Endodermal cell (in vitro differentiated cells): Measurements from ENCODE around the gene PRRC2A. TPM values are rescaled to one million over a fixed set of nuclear protein-coding genes. Genes with fewer than 3 reads are reported as not detected.
A peak's percentile ranks its signal among the peaks of the same experiment; 100 is the strongest.

Source experiments
- DNase-seq: peaks from one replicate; pipeline ENCODE4 v3.0.0-alpha.2; 2017
- H3K27ac ChIP-seq: 2 replicates; pipeline ENCODE4 v1.5.1; 2013; ENCODE audit warnings: mild to moderate bottlenecking, low read depth, low read length, moderate library complexity
- H3K27me3 ChIP-seq: 2 replicates; pipeline ENCODE4 v1.6.1; 2013; ENCODE audit warnings: mild to moderate bottlenecking, low read length, moderate library complexity; ENCODE audit not compliant: insufficient read depth, control insufficient read depth, poor library complexity, severe bottlenecking
- H3K36me3 ChIP-seq: 2 replicates; pipeline ENCODE4 v1.7.0; 2013; ENCODE audit warnings: mild to moderate bottlenecking, low read length, moderate library complexity; ENCODE audit not compliant: control insufficient read depth, insufficient read depth
- H3K4me1 ChIP-seq: one replicate; pipeline ENCODE4 v1.7.0; 2013; ENCODE audit warnings: low read length; ENCODE audit not compliant: control insufficient read depth, insufficient read depth
- H3K4me3 ChIP-seq: 2 replicates; pipeline ENCODE4 v1.5.1; 2013; ENCODE audit warnings: mild to moderate bottlenecking, low read length, moderate library complexity
- H3K9ac ChIP-seq: 2 replicates; pipeline ENCODE4 v1.6.1; 2013; ENCODE audit warnings: mild to moderate bottlenecking, low read length, moderate library complexity; ENCODE audit not compliant: poor library complexity, severe bottlenecking; ENCODE audit errors: extremely low read depth
- H3K9me3 ChIP-seq: 2 replicates; pipeline ENCODE4 v1.6.1; 2013; ENCODE audit warnings: mild to moderate bottlenecking, low read length, moderate library complexity; ENCODE audit not compliant: control insufficient read depth
- H3K27ac Mint-ChIP-seq: 2 replicates; pipeline ENCODE4 v1.8.0; 2020; ENCODE audit warnings: mixed read lengths
- H3K27me3 Mint-ChIP-seq: 2 replicates; pipeline ENCODE4 v1.8.0; 2021; ENCODE audit warnings: mild to moderate bottlenecking, mixed read lengths; ENCODE audit not compliant: insufficient read depth
- H3K36me3 Mint-ChIP-seq: 2 replicates; pipeline ENCODE4 v1.8.0; 2020; ENCODE audit warnings: low read depth, mixed read lengths
- H3K4me1 Mint-ChIP-seq: 2 replicates; pipeline ENCODE4 v1.8.0; 2020; ENCODE audit warnings: mixed read lengths
- H3K4me3 Mint-ChIP-seq: 2 replicates; pipeline ENCODE4 v1.8.0; 2020; ENCODE audit warnings: mild to moderate bottlenecking, moderate library complexity, mixed read lengths
- H3K9me3 Mint-ChIP-seq: 2 replicates; pipeline ENCODE4 v1.8.0; 2020; ENCODE audit warnings: mild to moderate bottlenecking, mixed read lengths
- CTCF ChIP-seq: fragments of 200-600 bp; sonication (generic); conservative IDR thresholded peaks from 2 replicates; pipeline ENCODE4 v1.5.0; 2021; ENCODE audit warnings: antibody characterized with exemption, mild to moderate bottlenecking
- WGBS, 2 experiments: methylation state at CpG; one replicate each; pipeline versions ENCODE4 v1.1.5 to v1.1.7; 2013; ENCODE audit warnings: missing lambda C conversion rate in 2 of 2, mixed read lengths in 1 of 2; ENCODE audit not compliant: insufficient coverage in 1 of 2, insufficient read length in 1 of 2; 5-methylcytosine and 5-hydroxymethylcytosine counted together
- total RNA-seq, 2 donors: library from RNA; stranded (reverse); fragmentation: NEBNext Ultra II Directional in 1 of 2; extraction: Animal tissue kit (Norgen Biotek cat#: 25700) in 1 of 2; gene quantifications; 2 replicates in 1 of 2; 3 replicates in 1 of 2; pipeline ENCODE4 v1.2.1, GENCODE V29; 2021

Gene PRRC2A
- total RNA-seq, 2 donors from 2014 or later = 329 to 330 TPM

GRCh38 chr6:31582230-31582643 is 38.3 kb upstream of the PRRC2A start, which contains the start of gene LTB:
LTB (minus strand) TSS chr6:31582424; CDS start chr6:31582417, 7 bp downstream.
- H3K4me3 Mint-ChIP-seq = peak within 1 kb of the TSS; percentile 98
- no peaks in the 10 kb centered on the region for H3K36me3 Mint-ChIP-seq
- H3K9ac ChIP-seq = peak within 1 kb of the TSS; percentile 69
- H3K9me3 Mint-ChIP-seq = no peaks in the 10 kb centered on the region
- peak within 1 kb of the TSS; percentile 94 for H3K4me3 ChIP-seq
- no peak within 1 kb of the TSS for H3K27ac ChIP-seq
- H3K27me3 ChIP-seq = peaks cover 5% of the 10 kb centered on the region
- no peaks in the 10 kb centered on the region for H3K4me1 ChIP-seq
- H3K36me3 ChIP-seq = no peaks in the 10 kb centered on the region
- peaks cover 17% of the 10 kb centered on the region for H3K4me1 Mint-ChIP-seq
- no peak for DNase-seq
- WGBS, 2 experiments = 91% methylated on average over 3 of the region's 3 CpGs; no CpG with 5 or more reads in 1 of the 2 experiments
- TF ChIP-seq CTCF = no peak
- H3K27ac Mint-ChIP-seq = peak within 1 kb of the TSS; percentile 95
- H3K9me3 ChIP-seq = no peaks in the 10 kb centered on the region
- H3K27me3 Mint-ChIP-seq = peaks cover 31% of the 10 kb centered on the region

GRCh38 chr6:31585491-31585890 is 35.0 kb upstream of the PRRC2A start:
- Histone ChIP-seq H3K4me1 (no peaks in the 10 kb centered on the region), H3K27ac (no peak overlapping the region), H3K9me3 (no peaks in the 10 kb centered on the region), H3K36me3 (no peaks in the 10 kb centered on the region), H3K27me3 (peaks cover under 1% of the 10 kb centered on the region), H3K4me3 (no peak overlapping the region), H3K9ac (no peak overlapping the region)
- H3K27me3 Mint-ChIP-seq = peaks cover 26% of the 10 kb centered on the region
- no peak overlapping the region for H3K4me3 Mint-ChIP-seq
- WGBS, 2 experiments = 30 to 73% methylated on average over 1 to 2 of the region's 2 CpGs
- peak; percentile 77 for DNase-seq
- peaks cover 12% of the 10 kb centered on the region for H3K4me1 Mint-ChIP-seq
- no peaks in the 10 kb centered on the region for H3K9me3 Mint-ChIP-seq
- H3K27ac Mint-ChIP-seq = no peak overlapping the region
- H3K36me3 Mint-ChIP-seq = no peaks in the 10 kb centered on the region
- TF ChIP-seq CTCF = peak; percentile 76

GRCh38 chr6:31586008-31586407 is 34.5 kb upstream of the PRRC2A start, which contains the start of gene LST1:
LST1 (plus strand) TSS chr6:31586277; CDS start chr6:31587300, 1,023 bp downstream.
- H3K27me3 ChIP-seq = no peaks in the 10 kb centered on the region
- TF ChIP-seq CTCF = no peak
- WGBS, 2 experiments = 53% methylated on average over 1 of the region's 1 CpG; no CpG with 5 or more reads in 1 of the 2 experiments
- no peak within 1 kb of the TSS for H3K4me3 ChIP-seq
- DNase-seq = no peak
- H3K4me1 ChIP-seq = no peaks in the 10 kb centered on the region
- Mint-ChIP-seq H3K27me3 (peaks cover 24% of the 10 kb centered on the region), H3K4me1 (peaks cover 10% of the 10 kb centered on the region), H3K4me3 (no peak within 1 kb of the TSS), H3K36me3 (no peaks in the 10 kb centered on the region), H3K9me3 (no peaks in the 10 kb centered on the region), H3K27ac (no peak within 1 kb of the TSS)
- H3K9ac ChIP-seq = no peak within 1 kb of the TSS
- H3K9me3 ChIP-seq = no peaks in the 10 kb centered on the region
- no peak within 1 kb of the TSS for H3K27ac ChIP-seq
- H3K36me3 ChIP-seq = no peaks in the 10 kb centered on the region
